Measurements from ENCODE around the gene TRERF1.

The TRERF1 gene

DNA sequence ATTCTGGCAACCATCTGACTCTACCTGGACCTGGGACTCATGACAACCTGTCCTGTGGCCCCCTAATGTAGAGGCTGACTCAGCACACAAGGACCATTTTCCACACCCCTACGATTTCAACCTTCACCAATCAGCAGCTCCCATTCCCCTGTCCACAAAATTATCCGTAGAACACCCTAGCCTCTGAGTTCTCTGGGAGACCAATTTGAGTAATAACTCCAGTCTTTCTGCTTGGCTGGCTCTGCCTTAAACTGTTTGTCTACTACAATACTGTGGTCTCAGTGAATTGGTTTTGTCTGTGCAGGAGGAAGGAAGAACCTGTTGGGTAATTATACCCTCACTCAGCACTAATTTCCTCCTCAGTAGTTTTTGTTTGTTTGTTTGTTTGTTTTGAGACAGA, 134.7 kb downstream of the TRERF1 start:
- H3K27me3 ChIP-seq (replicated peaks; ENCODE audit: insufficient read depth, low read length) = no peaks in the 10 kb centered on the region
- H3K9ac ChIP-seq (ENCODE audit: low read length) = no peak overlapping the region
- no peak overlapping the region for H3K27ac ChIP-seq (ENCODE audit: low read length)
- no peak overlapping the region for H3K4me2 ChIP-seq (ENCODE audit: low read depth, low read length)
- no peaks in the 10 kb centered on the region; the same call in 1 of the 2 replicates for H3K9me2 ChIP-seq (replicated peaks; ENCODE audit: insufficient read depth, low read length)
- H3K4me1 ChIP-seq (ENCODE audit: low read length) = no peaks in the 10 kb centered on the region
- no peaks in the 10 kb centered on the region for H3K79me2 ChIP-seq (ENCODE audit: low read length)
- DNase-seq = no peak
- TF ChIP-seq EZH2phosphoT487 (IDR thresholded peaks at IDR 0.05; ENCODE audit: low read length) (no peak), EZH2 (optimal IDR thresholded peaks at IDR 0.05; ENCODE audit: low read depth, low read length) (no peak)
- TF ChIP-seq, protein P1, sequence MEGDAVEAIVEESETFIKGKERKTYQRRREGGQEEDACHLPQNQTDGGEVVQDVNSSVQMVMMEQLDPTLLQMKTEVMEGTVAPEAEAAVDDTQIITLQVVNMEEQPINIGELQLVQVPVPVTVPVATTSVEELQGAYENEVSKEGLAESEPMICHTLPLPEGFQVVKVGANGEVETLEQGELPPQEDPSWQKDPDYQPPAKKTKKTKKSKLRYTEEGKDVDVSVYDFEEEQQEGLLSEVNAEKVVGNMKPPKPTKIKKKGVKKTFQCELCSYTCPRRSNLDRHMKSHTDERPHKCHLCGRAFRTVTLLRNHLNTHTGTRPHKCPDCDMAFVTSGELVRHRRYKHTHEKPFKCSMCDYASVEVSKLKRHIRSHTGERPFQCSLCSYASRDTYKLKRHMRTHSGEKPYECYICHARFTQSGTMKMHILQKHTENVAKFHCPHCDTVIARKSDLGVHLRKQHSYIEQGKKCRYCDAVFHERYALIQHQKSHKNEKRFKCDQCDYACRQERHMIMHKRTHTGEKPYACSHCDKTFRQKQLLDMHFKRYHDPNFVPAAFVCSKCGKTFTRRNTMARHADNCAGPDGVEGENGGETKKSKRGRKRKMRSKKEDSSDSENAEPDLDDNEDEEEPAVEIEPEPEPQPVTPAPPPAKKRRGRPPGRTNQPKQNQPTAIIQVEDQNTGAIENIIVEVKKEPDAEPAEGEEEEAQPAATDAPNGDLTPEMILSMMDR (IDR thresholded peaks at IDR 0.05; ENCODE audit: low read length) = no peak
- H3F3A ChIP-seq (ENCODE audit: insufficient read depth, low read length) = no peaks in the 10 kb centered on the region
- H3K36me3 ChIP-seq (replicated peaks; ENCODE audit: insufficient read depth, low read length) = no peaks in the 10 kb centered on the region
- H2AFZ ChIP-seq (ENCODE audit: low read length) = no peak overlapping the region
- no peaks in the 10 kb centered on the region for H4K20me1 ChIP-seq (ENCODE audit: insufficient read depth, low read length)
- H3K4me3 ChIP-seq (ENCODE audit: low read length) = no peak overlapping the region
- no peaks in the 10 kb centered on the region for H3K9me3 ChIP-seq (replicated peaks; ENCODE audit: insufficient read depth, low read length)

DNA sequence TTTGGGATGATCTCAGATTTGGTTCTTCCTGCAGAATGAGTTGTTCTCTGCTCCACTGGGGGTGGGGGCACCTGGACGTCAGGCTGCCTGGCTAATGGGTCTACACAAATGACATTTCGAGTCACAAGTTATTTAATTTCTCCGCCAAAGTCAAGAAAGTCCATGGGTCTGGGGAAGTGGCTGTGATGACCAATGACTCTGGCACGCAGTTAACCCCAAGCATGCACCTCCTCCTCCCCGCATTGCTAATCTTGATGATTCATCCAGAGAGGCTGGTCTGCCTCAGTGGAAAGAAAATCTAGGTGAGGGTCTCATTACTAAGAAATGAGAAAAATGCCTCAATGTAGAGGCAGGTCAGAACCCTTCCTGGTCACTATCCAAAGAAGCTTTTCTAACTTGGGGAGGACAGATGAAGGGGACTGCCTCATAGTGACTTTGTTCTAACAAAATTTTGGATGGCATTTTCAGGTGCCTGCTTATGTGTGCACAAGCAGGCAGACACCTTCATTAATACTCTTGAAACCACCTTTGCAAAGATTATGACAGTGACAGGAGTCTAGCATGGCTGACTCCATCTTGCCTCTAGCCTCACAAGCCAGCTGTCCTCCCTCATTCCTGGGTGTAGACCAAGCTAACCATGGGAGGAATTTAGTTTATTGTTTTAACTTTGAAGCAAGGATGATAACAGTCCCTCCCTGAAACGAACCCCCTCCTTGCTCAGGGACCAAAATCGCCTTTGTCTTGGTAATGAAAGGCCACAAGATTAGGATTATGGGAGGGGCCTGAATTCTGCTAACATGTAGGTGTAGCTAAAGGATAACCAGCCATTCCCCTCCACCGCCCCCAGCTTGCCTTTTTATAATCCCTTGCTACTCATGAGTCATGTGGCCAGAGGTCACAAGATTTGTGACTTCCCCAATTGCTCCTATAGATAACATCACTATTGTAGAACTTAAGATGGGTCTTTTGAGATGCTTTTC, 135.4 kb downstream of the TRERF1 start:
- Histone ChIP-seq H2AFZ (ENCODE audit: low read length) (no peak overlapping the region), H3K4me3 (ENCODE audit: low read length) (no peak overlapping the region), H3K27me3 (replicated peaks; ENCODE audit: insufficient read depth, low read length) (no peaks in the 10 kb centered on the region), H3K4me2 (ENCODE audit: low read depth, low read length) (no peak overlapping the region), H3F3A (ENCODE audit: insufficient read depth, low read length) (no peaks in the 10 kb centered on the region), H3K4me1 (ENCODE audit: low read length) (no peaks in the 10 kb centered on the region), H4K20me1 (ENCODE audit: insufficient read depth, low read length) (no peaks in the 10 kb centered on the region), H3K36me3 (replicated peaks; ENCODE audit: insufficient read depth, low read length) (no peaks in the 10 kb centered on the region), H3K9ac (ENCODE audit: low read length) (no peak overlapping the region), H3K27ac (ENCODE audit: low read length) (no peak overlapping the region), H3K9me2 (replicated peaks; ENCODE audit: insufficient read depth, low read length) (no peaks in the 10 kb centered on the region; the same call in 1 of the 2 replicates), H3K79me2 (ENCODE audit: low read length) (no peaks in the 10 kb centered on the region), H3K9me3 (replicated peaks; ENCODE audit: insufficient read depth, low read length) (no peaks in the 10 kb centered on the region)
- TF ChIP-seq EZH2 (optimal IDR thresholded peaks at IDR 0.05; ENCODE audit: low read depth, low read length) = no peak
- TF ChIP-seq, protein P1 (IDR thresholded peaks at IDR 0.05; ENCODE audit: low read length) = no peak
- no peak for TF ChIP-seq EZH2phosphoT487 (IDR thresholded peaks at IDR 0.05; ENCODE audit: low read length)
- DNase-seq = no peak

DNA sequence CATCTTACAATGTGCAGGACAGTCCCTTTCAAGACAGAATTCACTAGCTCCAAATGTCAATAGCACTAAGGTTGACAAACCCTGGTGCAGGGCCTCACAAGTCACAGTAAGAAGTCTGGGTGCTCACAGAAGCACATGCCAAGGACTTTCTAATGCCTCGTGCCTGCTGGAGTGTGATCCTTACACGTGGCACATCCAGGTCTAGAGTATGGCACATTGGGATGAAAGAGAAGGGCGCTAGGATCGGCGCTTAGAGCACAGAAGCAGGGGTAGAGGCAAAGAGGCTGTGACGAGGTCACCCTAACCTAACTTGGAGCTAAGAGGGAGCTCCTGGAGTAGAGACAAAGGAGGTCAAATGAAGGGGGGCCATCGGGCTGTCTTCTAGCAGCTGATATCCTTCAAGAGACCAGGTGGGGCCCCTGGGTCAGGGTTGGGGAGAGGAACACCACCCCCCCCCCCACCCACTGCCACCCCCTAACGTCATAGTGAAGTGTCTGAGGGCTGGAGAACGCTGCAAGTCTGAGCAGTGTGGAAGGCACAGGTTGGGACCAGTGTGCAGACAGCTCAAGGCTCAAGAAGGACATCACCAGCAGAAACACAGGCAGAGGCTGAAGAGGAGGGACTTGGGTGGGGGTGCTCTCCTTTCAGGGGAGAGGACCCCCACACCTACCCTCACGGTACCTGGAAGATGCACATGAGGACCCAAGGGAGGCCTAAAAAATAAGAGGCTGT, 136.3 kb downstream of the TRERF1 start:
- no peaks in the 10 kb centered on the region for H3K36me3 ChIP-seq (replicated peaks; ENCODE audit: insufficient read depth, low read length)
- no peaks in the 10 kb centered on the region for H3F3A ChIP-seq (ENCODE audit: insufficient read depth, low read length)
- no peaks in the 10 kb centered on the region for H3K27me3 ChIP-seq (replicated peaks; ENCODE audit: insufficient read depth, low read length)
- no peak for TF ChIP-seq EZH2phosphoT487 (IDR thresholded peaks at IDR 0.05; ENCODE audit: low read length)
- H3K4me1 ChIP-seq (ENCODE audit: low read length) = no peaks in the 10 kb centered on the region
- H3K9me3 ChIP-seq (replicated peaks; ENCODE audit: insufficient read depth, low read length) = no peaks in the 10 kb centered on the region
- no peak for DNase-seq
- no peaks in the 10 kb centered on the region; the same call in 1 of the 2 replicates for H3K9me2 ChIP-seq (replicated peaks; ENCODE audit: insufficient read depth, low read length)
- no peak overlapping the region for H3K9ac ChIP-seq (ENCODE audit: low read length)
- no peak overlapping the region for H2AFZ ChIP-seq (ENCODE audit: low read length)
- H3K4me3 ChIP-seq (ENCODE audit: low read length) = no peak overlapping the region
- no peak overlapping the region for H3K27ac ChIP-seq (ENCODE audit: low read length)
- H3K79me2 ChIP-seq (ENCODE audit: low read length) = no peaks in the 10 kb centered on the region
- no peak overlapping the region for H3K4me2 ChIP-seq (ENCODE audit: low read depth, low read length)
- H4K20me1 ChIP-seq (ENCODE audit: insufficient read depth, low read length) = no peaks in the 10 kb centered on the region

Data from MM.1S (cell line).